ENCODE measurements around the gene NKTR. TPM values are rescaled to one million over a fixed set of nuclear protein-coding genes. Genes with fewer than 3 reads are reported as not detected.
A peak's percentile ranks its signal among the peaks of the same experiment; 100 is the strongest.
"Not testable (repeated sequence)": the region's sequence is repeated elsewhere in the genome, so short reads cannot be mapped to it uniquely, and the experiment has no call there.

Gene NKTR
- total RNA-seq, 1 experiment from 2014 or later: 53.1 TPM

GRCh38 chr3:42572278-42572677, 28.2 kb upstream of the NKTR start:
- POLR2A ChIA-PET (ENCODE audit: low non-redundant PET): no interaction called here
- intact Hi-C loops (cut with micrococcal nuclease; ENCODE audit: unreplicated experiment): loop anchor here (10.0 kb wide), 1 partner anchor 173 kb away; no protein-coding TSS in a partner anchor
- BruUV-seq (replicated peaks): no TSS peak
- Histone ChIP-seq H3K4me1 (ENCODE audit: insufficient read depth, low read length, poor library complexity, severe bottlenecking) (no peaks in the 10 kb centered on the region), H3K27me3 (replicated peaks; ENCODE audit: insufficient read depth, low read depth, low read length, poor library complexity) (no peaks in the 10 kb centered on the region), H3K27ac (ENCODE audit: low read depth, low read length, poor library complexity, severe bottlenecking) (no peak overlapping the region), H3K9me3 (ENCODE audit: low read depth, low read length, poor library complexity, severe bottlenecking) (peaks cover 5% of the 10 kb centered on the region), H3K4me3 (ENCODE audit: low read depth, low read length, poor library complexity, severe bottlenecking) (no peak overlapping the region), H3K36me3 (ENCODE audit: insufficient read depth, low read length, poor library complexity, severe bottlenecking) (peaks cover 11% of the 10 kb centered on the region)
- DNase-seq (ENCODE audit: low spot score): peak; percentile 24
- no peak for TF ChIP-seq EZH2 (IDR thresholded peaks at IDR 0.05; ENCODE audit: borderline replicate concordance, low read depth, low read length, poor library complexity, severe bottlenecking)
- TF ChIP-seq CTCF (conservative IDR thresholded peaks at IDR 0.05; ENCODE audit: low read depth, low read length): peak; percentile 39; the same call in 1 of the 2 replicates
- CTCF ChIA-PET: no interaction called here

GRCh38 chr3:42575137-42575741, 25.2 kb upstream of the NKTR start:
- POLR2A ChIA-PET (ENCODE audit: low non-redundant PET): no interaction called here
- no peak for TF ChIP-seq CTCF (conservative IDR thresholded peaks at IDR 0.05; ENCODE audit: low read depth, low read length)
- TF ChIP-seq EZH2 (IDR thresholded peaks at IDR 0.05; ENCODE audit: borderline replicate concordance, low read depth, low read length, poor library complexity, severe bottlenecking): no peak
- H3K36me3 ChIP-seq (ENCODE audit: insufficient read depth, low read length, poor library complexity, severe bottlenecking): peaks cover 8% of the 10 kb centered on the region

GRCh38 chr3:42578054-42578453, 22.4 kb upstream of the NKTR start:
- no peak overlapping the region for H3K4me3 ChIP-seq (ENCODE audit: low read depth, low read length, poor library complexity, severe bottlenecking)
- H3K4me1 ChIP-seq (ENCODE audit: insufficient read depth, low read length, poor library complexity, severe bottlenecking): peaks cover 5% of the 10 kb centered on the region
- no peak for DNase-seq (ENCODE audit: low spot score)
- no TSS peak for BruUV-seq (replicated peaks)
- peaks cover 5% of the 10 kb centered on the region for H3K9me3 ChIP-seq (ENCODE audit: low read depth, low read length, poor library complexity, severe bottlenecking)
- ChIA-PET POLR2A (ENCODE audit: low non-redundant PET) (no interaction called here), CTCF (no interaction called here)
- intact Hi-C loops (cut with micrococcal nuclease; ENCODE audit: unreplicated experiment): loop anchor here (10.0 kb wide), 1 partner anchor 167 kb away; no protein-coding TSS in a partner anchor
- TF ChIP-seq CTCF (conservative IDR thresholded peaks at IDR 0.05; ENCODE audit: low read depth, low read length) (no peak), EZH2 (IDR thresholded peaks at IDR 0.05; ENCODE audit: borderline replicate concordance, low read depth, low read length, poor library complexity, severe bottlenecking) (no peak)
- no peak overlapping the region for H3K27ac ChIP-seq (ENCODE audit: low read depth, low read length, poor library complexity, severe bottlenecking)
- peaks cover 8% of the 10 kb centered on the region for H3K36me3 ChIP-seq (ENCODE audit: insufficient read depth, low read length, poor library complexity, severe bottlenecking)
- H3K27me3 ChIP-seq (replicated peaks; ENCODE audit: insufficient read depth, low read depth, low read length, poor library complexity): no peaks in the 10 kb centered on the region

More at GRCh38 chr3:42575137-42575741, 25.2 kb upstream of the NKTR start:
- Histone ChIP-seq H3K27me3 (replicated peaks; ENCODE audit: insufficient read depth, low read depth, low read length, poor library complexity) (no peaks in the 10 kb centered on the region), H3K4me1 (ENCODE audit: insufficient read depth, low read length, poor library complexity, severe bottlenecking) (no peaks in the 10 kb centered on the region), H3K4me3 (ENCODE audit: low read depth, low read length, poor library complexity, severe bottlenecking) (no peak overlapping the region), H3K9me3 (ENCODE audit: low read depth, low read length, poor library complexity, severe bottlenecking) (peaks cover 5% of the 10 kb centered on the region), H3K27ac (ENCODE audit: low read depth, low read length, poor library complexity, severe bottlenecking) (no peak overlapping the region)
- CTCF ChIA-PET: no interaction called here
- BruUV-seq (replicated peaks): no TSS peak
- no peak for DNase-seq (ENCODE audit: low spot score)
- intact Hi-C loops (cut with micrococcal nuclease; ENCODE audit: unreplicated experiment): loop anchor here (10.0 kb wide), 1 partner anchor 170 kb away; no protein-coding TSS in a partner anchor

GRCh38 chr3:42579346-42579745, 21.1 kb upstream of the NKTR start:
- H3K36me3 ChIP-seq (ENCODE audit: insufficient read depth, low read length, poor library complexity, severe bottlenecking); CTCF ChIA-PET; POLR2A ChIA-PET (ENCODE audit: low non-redundant PET); H3K4me1 ChIP-seq (ENCODE audit: insufficient read depth, low read length, poor library complexity, severe bottlenecking); H3K27ac ChIP-seq (ENCODE audit: low read depth, low read length, poor library complexity, severe bottlenecking); H3K27me3 ChIP-seq (replicated peaks; ENCODE audit: insufficient read depth, low read depth, low read length, poor library complexity); H3K4me3 ChIP-seq (ENCODE audit: low read depth, low read length, poor library complexity, severe bottlenecking); H3K9me3 ChIP-seq (ENCODE audit: low read depth, low read length, poor library complexity, severe bottlenecking); DNase-seq (ENCODE audit: low spot score); BruUV-seq (replicated peaks): not testable (repeated sequence)
- intact Hi-C loops (cut with micrococcal nuclease; ENCODE audit: unreplicated experiment): loop anchor here (10.0 kb wide), 1 partner anchor 165 kb away; no protein-coding TSS in a partner anchor

Measured in A673 (cell line).